Measurements from ENCODE around the gene LGALS7.

DNA sequence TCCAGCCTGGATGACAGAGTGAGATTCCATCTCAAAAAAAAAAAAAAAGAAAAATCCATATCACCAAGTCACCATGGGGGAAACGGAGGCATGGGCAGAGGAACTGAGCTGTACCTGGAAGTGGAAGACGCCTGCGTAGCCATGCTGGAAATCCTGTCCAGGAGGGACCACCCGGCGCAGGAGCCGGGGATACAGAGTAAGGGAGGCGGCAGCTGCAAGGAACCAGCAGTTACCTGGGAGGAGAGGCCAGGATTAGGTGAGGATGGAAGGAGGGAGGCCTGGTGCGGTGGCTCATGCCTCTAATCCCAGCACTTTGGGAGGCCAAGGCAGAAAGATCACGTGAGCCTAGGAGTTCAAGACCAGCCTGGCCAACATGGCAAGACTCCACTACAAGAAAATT is 31.0 kb downstream of the LGALS7 start:
- TF ChIP-seq, protein P1, sequence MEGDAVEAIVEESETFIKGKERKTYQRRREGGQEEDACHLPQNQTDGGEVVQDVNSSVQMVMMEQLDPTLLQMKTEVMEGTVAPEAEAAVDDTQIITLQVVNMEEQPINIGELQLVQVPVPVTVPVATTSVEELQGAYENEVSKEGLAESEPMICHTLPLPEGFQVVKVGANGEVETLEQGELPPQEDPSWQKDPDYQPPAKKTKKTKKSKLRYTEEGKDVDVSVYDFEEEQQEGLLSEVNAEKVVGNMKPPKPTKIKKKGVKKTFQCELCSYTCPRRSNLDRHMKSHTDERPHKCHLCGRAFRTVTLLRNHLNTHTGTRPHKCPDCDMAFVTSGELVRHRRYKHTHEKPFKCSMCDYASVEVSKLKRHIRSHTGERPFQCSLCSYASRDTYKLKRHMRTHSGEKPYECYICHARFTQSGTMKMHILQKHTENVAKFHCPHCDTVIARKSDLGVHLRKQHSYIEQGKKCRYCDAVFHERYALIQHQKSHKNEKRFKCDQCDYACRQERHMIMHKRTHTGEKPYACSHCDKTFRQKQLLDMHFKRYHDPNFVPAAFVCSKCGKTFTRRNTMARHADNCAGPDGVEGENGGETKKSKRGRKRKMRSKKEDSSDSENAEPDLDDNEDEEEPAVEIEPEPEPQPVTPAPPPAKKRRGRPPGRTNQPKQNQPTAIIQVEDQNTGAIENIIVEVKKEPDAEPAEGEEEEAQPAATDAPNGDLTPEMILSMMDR (IDR thresholded peaks at IDR 0.05): no peak
- TF ChIP-seq POLR2A (IDR thresholded peaks at IDR 0.05): no peak
